HG02970 (cell line): Measurements from ENCODE around the gene PVRIG.
"Not testable (repeated sequence)": the region's sequence is repeated elsewhere in the genome, so short reads cannot be mapped to it uniquely, and the experiment has no call there.

Experiments
- ATAC-seq: cut with Tn5 transposase; IDR thresholded peaks from one replicate; pipeline ENCODE4 v1.9.1; 2021; ENCODE audit warnings: mild to moderate bottlenecking, moderate library complexity, moderate number of reproducible peaks; ENCODE audit not compliant: unreplicated experiment, low FRiP score

The PVRIG gene

GRCh38 chr7:100219801-100220585 is at the start of gene PVRIG:
TSS of gene PVRIG (plus strand) at chr7:100219949. CDS start at chr7:100219971, 22 bp downstream.
- not testable (repeated sequence) for ATAC-seq

DNA sequence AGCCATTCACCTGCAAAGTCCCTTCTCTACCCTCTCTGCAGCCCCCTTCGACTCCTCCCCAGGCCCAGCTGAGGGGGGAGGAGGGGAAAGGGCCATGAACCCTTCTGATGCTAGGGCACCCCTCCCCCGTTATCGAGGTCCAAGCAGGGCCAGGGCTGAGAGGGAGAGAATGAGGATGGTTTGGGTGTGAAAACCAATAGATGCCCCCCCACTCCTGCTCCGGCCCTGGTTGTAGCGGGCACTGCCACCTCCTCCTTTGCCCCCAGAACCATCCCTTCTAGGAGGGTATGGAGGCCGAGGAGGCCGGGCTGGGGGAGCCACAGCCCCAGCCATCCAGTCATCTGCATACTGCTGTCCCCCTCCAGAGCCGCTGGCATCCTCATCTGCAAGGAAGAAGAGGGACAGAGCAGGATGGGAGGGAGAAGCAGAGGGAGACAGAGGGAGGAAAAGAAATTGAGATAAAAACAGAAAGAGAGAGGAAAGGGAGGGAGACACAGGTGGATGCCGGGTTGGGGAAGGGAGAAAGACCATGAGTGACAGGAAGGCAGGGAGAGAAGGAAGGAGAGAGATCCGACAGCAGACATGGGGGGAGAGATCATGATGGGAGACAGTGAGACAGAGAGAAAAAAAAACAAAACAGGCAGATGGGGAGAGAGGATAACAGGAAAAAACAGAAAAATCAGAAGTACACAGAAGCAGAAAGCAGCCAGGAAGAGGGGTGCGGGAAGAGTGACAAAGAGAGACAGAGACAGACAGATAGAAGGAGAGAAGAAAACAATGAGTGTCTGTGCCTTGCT is 49.5 kb upstream of the PVRIG start:
- no peak for ATAC-seq

- no peak for ATAC-seq
These were observed 48.6 kb upstream of the PVRIG start for GRCh38 chr7:100171087-100171681.

DNA sequence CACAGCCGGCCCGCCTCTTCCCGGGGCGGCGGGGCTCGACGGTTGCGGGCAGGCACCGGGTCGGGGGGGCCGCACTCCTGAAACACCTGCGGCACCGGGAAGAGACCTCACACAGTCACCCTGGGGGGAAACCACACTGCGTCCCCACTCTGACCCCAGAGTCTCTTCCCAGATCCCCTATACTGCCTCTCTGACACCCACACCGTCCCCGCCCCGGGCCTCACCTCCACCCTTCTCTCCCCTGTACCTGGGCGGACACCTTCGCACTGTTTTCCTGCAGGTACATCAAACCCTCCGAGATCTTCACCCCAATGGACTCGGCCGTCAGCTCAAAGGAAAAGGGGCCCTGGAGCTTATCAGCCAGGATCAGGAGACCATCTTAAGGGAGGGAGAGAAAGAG is 47.9 kb upstream of the PVRIG start:
- ATAC-seq: no peak

GRCh38 chr7:100173806-100174495 is 45.8 kb upstream of the PVRIG start:
- no peak for ATAC-seq

GRCh38 chr7:100174582-100174981 is 45.2 kb upstream of the PVRIG start:
- ATAC-seq: no peak

DNA sequence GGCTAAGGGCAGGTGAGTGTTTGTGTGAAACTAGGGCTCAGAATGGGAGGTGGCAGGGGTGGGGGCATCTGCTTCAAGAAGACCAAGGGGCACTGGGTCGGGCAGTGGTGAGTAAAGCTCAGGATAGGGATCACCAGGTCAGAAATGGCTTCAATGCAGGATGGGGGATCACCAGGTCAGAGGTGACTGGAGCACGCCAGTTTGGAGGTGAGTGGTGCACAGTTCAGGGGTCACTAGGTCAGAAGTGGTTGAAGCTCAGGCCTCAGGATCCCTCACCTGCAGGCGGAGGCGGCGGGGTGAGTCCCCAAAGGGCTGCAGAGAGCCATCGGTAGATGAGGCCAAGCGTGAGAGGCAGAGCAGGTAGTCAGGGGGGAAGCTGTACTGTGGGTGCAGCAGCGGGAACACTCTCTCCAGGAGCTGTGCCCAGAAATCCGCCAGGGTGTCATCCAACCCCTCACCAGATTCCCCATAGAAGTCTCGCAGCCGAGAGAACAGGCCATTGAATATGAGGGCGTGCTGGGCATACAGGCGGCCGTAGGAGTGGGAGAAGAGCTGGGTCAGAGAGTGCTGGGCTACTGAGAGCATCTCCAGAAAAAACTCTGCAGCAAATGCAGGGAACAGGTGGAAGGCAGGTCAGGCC is 44.3 kb upstream of the PVRIG start:
- ATAC-seq: no peak

GRCh38 chr7:100176096-100177044 is 43.4 kb upstream of the PVRIG start:
- no peak for ATAC-seq

- peak; percentile 69 for ATAC-seq
These were observed 42.4 kb upstream of the PVRIG start, which contains the start of the genes GPC2 and STAG3 for GRCh38 chr7:100177045-100178001. TSS of gene GPC2 (minus strand) at chr7:100177381. CDS start at chr7:100177199, 182 bp downstream. TSS of gene STAG3 (plus strand) at chr7:100177918. CDS start at chr7:100180557, 2,639 bp downstream.

DNA sequence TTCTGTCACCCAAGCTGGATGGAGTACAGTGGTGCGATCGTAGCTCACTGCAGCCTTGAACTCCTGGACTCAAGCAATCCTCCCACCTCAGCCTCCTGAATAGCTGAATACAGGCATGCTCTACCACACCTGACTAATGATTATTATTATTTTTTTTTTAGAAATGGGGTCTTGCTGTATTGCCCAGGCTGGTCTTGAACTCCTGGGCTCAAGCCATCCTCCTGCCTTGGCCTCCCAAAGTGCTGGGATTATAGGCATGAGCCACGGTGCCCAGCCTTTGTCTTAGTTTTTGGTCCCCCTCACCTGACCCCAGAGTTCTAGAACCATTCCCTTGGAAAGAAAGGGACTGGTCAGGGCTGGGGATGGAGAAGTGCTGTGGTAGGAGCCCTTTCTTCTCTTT is 39.7 kb upstream of the PVRIG start:
- ATAC-seq: not testable (repeated sequence)

DNA sequence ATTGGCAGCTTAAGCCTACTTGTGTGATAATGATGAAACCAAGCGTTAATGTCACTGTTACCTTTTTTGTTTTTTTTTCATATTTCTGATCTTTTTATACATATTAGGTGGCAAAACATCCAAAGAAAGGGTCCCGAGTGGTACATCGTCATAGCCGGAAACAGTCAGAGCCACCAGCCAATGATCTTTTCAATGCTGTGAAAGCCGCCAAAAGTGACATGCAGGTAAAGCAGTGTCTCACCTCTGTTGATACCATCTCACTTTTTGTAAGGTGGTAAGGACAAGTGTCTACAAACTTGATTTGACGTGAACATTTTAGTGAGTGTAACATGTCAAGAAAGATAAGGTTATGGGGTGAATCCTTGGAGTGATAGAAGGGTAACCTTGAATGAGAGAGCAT is 37.1 kb upstream of the PVRIG start:
- not testable (repeated sequence) for ATAC-seq

DNA sequence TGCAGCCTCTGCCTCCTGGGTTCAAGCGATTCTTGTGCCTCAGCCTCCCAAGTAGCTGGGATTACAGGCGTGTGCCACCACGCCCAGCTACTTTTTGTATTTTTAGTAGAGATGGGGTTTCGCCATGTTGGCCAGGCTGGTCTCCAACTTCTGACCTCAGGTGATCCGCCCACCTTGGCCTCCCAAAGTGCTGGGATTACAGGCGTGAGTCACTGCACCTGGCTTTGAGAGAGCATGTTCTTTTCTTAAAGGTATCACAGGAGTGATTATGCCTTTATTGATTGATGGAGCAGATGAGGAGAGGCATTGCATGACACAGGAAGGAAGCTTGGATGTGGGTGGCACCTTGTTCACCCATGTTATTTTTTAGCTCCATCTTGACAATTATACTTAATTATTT is 36.7 kb upstream of the PVRIG start:
- not testable (repeated sequence) for ATAC-seq

GRCh38 chr7:100185726-100186125 is 34.0 kb upstream of the PVRIG start:
- ATAC-seq: no peak

- no peak for ATAC-seq
These were observed 30.7 kb upstream of the PVRIG start for GRCh38 chr7:100189061-100189460.

- ATAC-seq: no peak
These were observed 29.6 kb upstream of the PVRIG start for GRCh38 chr7:100190048-100190711.

- no peak for ATAC-seq
These were observed 28.0 kb upstream of the PVRIG start for GRCh38 chr7:100191775-100192174.

- not testable (repeated sequence) for ATAC-seq
These were observed 27.4 kb upstream of the PVRIG start for GRCh38 chr7:100192281-100192862.
